ENCODE results near the gene AOPEP.

GRCh38 chr9:94788570-94789105 lies 62.1 kb downstream of the AOPEP start:
- TF ChIP-seq POLR2A (IDR thresholded peaks at IDR 0.05) (no peak), POLR2AphosphoS5 (IDR thresholded peaks at IDR 0.05; ENCODE audit: insufficient read depth in 1 of 2, low read depth in 1 of 2) (no peak)
- TF ChIP-seq, protein P1, sequence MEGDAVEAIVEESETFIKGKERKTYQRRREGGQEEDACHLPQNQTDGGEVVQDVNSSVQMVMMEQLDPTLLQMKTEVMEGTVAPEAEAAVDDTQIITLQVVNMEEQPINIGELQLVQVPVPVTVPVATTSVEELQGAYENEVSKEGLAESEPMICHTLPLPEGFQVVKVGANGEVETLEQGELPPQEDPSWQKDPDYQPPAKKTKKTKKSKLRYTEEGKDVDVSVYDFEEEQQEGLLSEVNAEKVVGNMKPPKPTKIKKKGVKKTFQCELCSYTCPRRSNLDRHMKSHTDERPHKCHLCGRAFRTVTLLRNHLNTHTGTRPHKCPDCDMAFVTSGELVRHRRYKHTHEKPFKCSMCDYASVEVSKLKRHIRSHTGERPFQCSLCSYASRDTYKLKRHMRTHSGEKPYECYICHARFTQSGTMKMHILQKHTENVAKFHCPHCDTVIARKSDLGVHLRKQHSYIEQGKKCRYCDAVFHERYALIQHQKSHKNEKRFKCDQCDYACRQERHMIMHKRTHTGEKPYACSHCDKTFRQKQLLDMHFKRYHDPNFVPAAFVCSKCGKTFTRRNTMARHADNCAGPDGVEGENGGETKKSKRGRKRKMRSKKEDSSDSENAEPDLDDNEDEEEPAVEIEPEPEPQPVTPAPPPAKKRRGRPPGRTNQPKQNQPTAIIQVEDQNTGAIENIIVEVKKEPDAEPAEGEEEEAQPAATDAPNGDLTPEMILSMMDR (IDR thresholded peaks at IDR 0.05): no peak
